CD4-positive, alpha-beta T cell treated with Interleukin-10 for 1 hour (primary cell): ENCODE measurements around the gene TFPI2.
"Not testable (repeated sequence)": the region's sequence is repeated elsewhere in the genome, so short reads cannot be mapped to it uniquely, and the experiment has no call there.

Experiments
- DNase-seq: peaks from one replicate; pipeline ENCODE4 v3.0.0-alpha.2; 2020

The TFPI2 gene

GRCh38 chr7:93890464-93891068 lies at the start of gene TFPI2:
TSS of gene TFPI2 (minus strand) at chr7:93890753. CDS start at chr7:93890678, 75 bp downstream.
- no peak for DNase-seq

GRCh38 chr7:93938293-93938692 lies 47.7 kb upstream of the TFPI2 start:
- no peak for DNase-seq

- DNase-seq: no peak
These were observed 47.3 kb upstream of the TFPI2 start for GRCh38 chr7:93937818-93938217.

- no peak for DNase-seq
These were observed 44.5 kb upstream of the TFPI2 start for GRCh38 chr7:93935102-93935501.

GRCh38 chr7:93933156-93933555 lies 42.6 kb upstream of the TFPI2 start:
- DNase-seq: no peak

GRCh38 chr7:93931655-93932054 lies 41.1 kb upstream of the TFPI2 start:
- no peak for DNase-seq

- no peak for DNase-seq
These were observed 37.0 kb upstream of the TFPI2 start for GRCh38 chr7:93927585-93927984.

- no peak for DNase-seq
These were observed 36.2 kb upstream of the TFPI2 start for GRCh38 chr7:93926800-93927199.

- no peak for DNase-seq
These were observed 33.4 kb upstream of the TFPI2 start for GRCh38 chr7:93923942-93924341.

- DNase-seq: no peak
These were observed 32.7 kb upstream of the TFPI2 start for GRCh38 chr7:93923296-93923695.

GRCh38 chr7:93921607-93922566 lies 31.3 kb upstream of the TFPI2 start, which contains the start of gene GNG11:
TSS of gene GNG11 (plus strand) at chr7:93921735. CDS start at chr7:93922138, 403 bp downstream.
- no peak for DNase-seq

- DNase-seq: no peak
These were observed 30.6 kb upstream of the TFPI2 start for GRCh38 chr7:93921186-93921585.

GRCh38 chr7:93920496-93921182 lies 30.1 kb upstream of the TFPI2 start:
- no peak for DNase-seq

GRCh38 chr7:93916315-93916714 lies 25.8 kb upstream of the TFPI2 start:
- not testable (repeated sequence) for DNase-seq

GRCh38 chr7:93915888-93916287 lies 25.3 kb upstream of the TFPI2 start:
- DNase-seq: not testable (repeated sequence)

GRCh38 chr7:93915206-93915842 lies 24.8 kb upstream of the TFPI2 start:
- not testable (repeated sequence) for DNase-seq

GRCh38 chr7:93914581-93915066 lies 24.1 kb upstream of the TFPI2 start:
- DNase-seq: no peak

GRCh38 chr7:93913197-93913596 lies 22.6 kb upstream of the TFPI2 start:
- no peak for DNase-seq

GRCh38 chr7:93911661-93912060 lies 21.1 kb upstream of the TFPI2 start:
- DNase-seq: not testable (repeated sequence)

GRCh38 chr7:93911242-93911641 lies 20.7 kb upstream of the TFPI2 start:
- DNase-seq: not testable (repeated sequence)

- no peak for DNase-seq
These were observed 19.8 kb upstream of the TFPI2 start for GRCh38 chr7:93910076-93910994.

- no peak for DNase-seq
These were observed 15.7 kb upstream of the TFPI2 start, which contains the start of gene GNGT1 for GRCh38 chr7:93906267-93906666. TSS of gene GNGT1 (plus strand) at chr7:93906567. CDS start at chr7:93906747, 180 bp downstream.
